Motor neuron (in vitro differentiated cells): ENCODE data around the gene GTSE1. TPM values are rescaled to one million over a fixed set of nuclear protein-coding genes. Genes with fewer than 3 reads are reported as not detected.
A peak's percentile ranks its signal among the peaks of the same experiment; 100 is the strongest.

ENCODE experiments used
- ATAC-seq, 8 experiments: fragments of 200-7000 bp; cut with Tn5 transposase; replicated peaks in 6 of 8; 2 replicates each; pipeline ENCODE4 v1.8.0; 2021; ENCODE audit warnings: mild to moderate bottlenecking in 8 of 8, moderate library complexity in 8 of 8
- H3K27ac ChIP-seq, 2 donors: fragments of 250-450 bp; sonication (Bioruptor Pico); 2 replicates each; pipeline ENCODE4 v1.9.0; 2021; ENCODE audit warnings: antibody characterized with exemption in 2 of 2, mild to moderate bottlenecking in 2 of 2, moderate library complexity in 1 of 2
- H3K4me1 ChIP-seq, 2 donors: fragments of 250-450 bp; sonication (Bioruptor Pico); replicated peaks in 1 of 2; 2 replicates each; pipeline ENCODE4 v1.6.1; 2021; ENCODE audit warnings: antibody characterized with exemption in 2 of 2, mild to moderate bottlenecking in 2 of 2, moderate library complexity in 1 of 2
- H3K4me3 ChIP-seq, 5 donors: fragments of 250-450 bp; sonication (Bioruptor Pico); 2 replicates each; pipeline ENCODE4 v1.9.0; 2021; ENCODE audit warnings: antibody characterized with exemption in 5 of 5, mild to moderate bottlenecking in 5 of 5, moderate library complexity in 4 of 5
- WGBS, 10 experiments: fragments of 450-650 bp; shearing (Covaris generic); methylation state at CpG; one replicate each; pipeline ENCODE4 v1.0.0; 2022; 5-methylcytosine and 5-hydroxymethylcytosine counted together
- in situ Hi-C, 9 experiments: fragments of 400-800 bp; cut with MboI; loops; one replicate each; pipeline ENCODE4 v1.15.0; 2021; ENCODE audit warnings: low sequenced_read_pairs in 9 of 9, low pct_unique_long_range_greater_than_20kb in 2 of 9; ENCODE audit not compliant: unreplicated experiment in 9 of 9
- total RNA-seq, 8 experiments: library from RNA; unstranded; fragments of 300-600 nt; gene quantifications; 2 replicates each; pipeline versions ENCODE4 v1.2.3 to v1.2.4, GENCODE V29; 2022

GTSE1 gene
- total RNA-seq, 8 experiments from 2014 or later: 0.20 to 24.9 (median 1.8) TPM

- Histone ChIP-seq H3K4me1 (no peaks in the 10 kb centered on the region), H3K27ac (no peak overlapping the region), H3K4me3 (no peak overlapping the region)
- 87 to 100% (median 95%) methylated on average over 1 to 6 of the region's 11 CpGs; no CpG with 5 or more reads in 4 of the 10 experiments for WGBS, 10 experiments
- in situ Hi-C loops: loop anchor here in 1 of 9 experiments (10.0 kb wide), 1 partner anchor 204 kb away; no protein-coding TSS in a partner anchor
- ATAC-seq: no peak
Observed at GRCh38 chr22:46328797-46329196, 32.1 kb downstream of the GTSE1 start.

GRCh38 chr22:46329616-46330015, 32.9 kb downstream of the GTSE1 start:
- in situ Hi-C loops: loop anchor here in 1 of 9 experiments (10.0 kb wide), 1 partner anchor 205 kb away; no protein-coding TSS in a partner anchor
- Histone ChIP-seq H3K4me1 (peaks cover under 1% of the 10 kb centered on the region in 2 donors), H3K27ac (no peak overlapping the region), H3K4me3 (no peak overlapping the region)
- WGBS, 10 experiments: 20 to 100% (median 95%) methylated on average over 1 to 2 of the region's 8 CpGs; no CpG with 5 or more reads in 6 of the 10 experiments
- no peak for ATAC-seq

GRCh38 chr22:46330426-46330825, 33.8 kb downstream of the GTSE1 start:
- in situ Hi-C loops: no loop called here

GRCh38 chr22:46331496-46331895, 34.8 kb downstream of the GTSE1 start:
- WGBS, 10 experiments: 86 to 100% (median 93%) methylated on average over 2 to 8 of the region's 23 CpGs; no CpG with 5 or more reads in 5 of the 10 experiments
- no peak overlapping the region for H3K4me3 ChIP-seq
- ATAC-seq: no peak
- in situ Hi-C loops: no loop called here
- H3K4me1 ChIP-seq: peaks cover 4% of the 10 kb centered on the region in 2 donors
- no peak overlapping the region for H3K27ac ChIP-seq

More at GRCh38 chr22:46330426-46330825, 33.8 kb downstream of the GTSE1 start:
- ATAC-seq: no peak
- Histone ChIP-seq H3K4me1 (peaks cover 4% of the 10 kb centered on the region in 2 donors), H3K4me3 (no peak overlapping the region), H3K27ac (no peak overlapping the region)
- 96 to 100% (median 100%) methylated on average over 1 to 4 of the region's 4 CpGs; no CpG with 5 or more reads in 1 of the 10 experiments for WGBS, 10 experiments

GRCh38 chr22:46335201-46336118, 38.8 kb downstream of the GTSE1 start, which contains the start of gene TRMU:
TRMU (plus strand) TSS chr22:46335714; CDS start chr22:46335765, 51 bp downstream.
- Histone ChIP-seq H3K4me1 (peaks cover 8 to 9% of the 10 kb centered on the region in 2 donors), H3K4me3 (peak within 1 kb of the TSS; percentile 56 to 83 (median 78)), H3K27ac (peak within 1 kb of the TSS; percentile 69 to 93)
- in situ Hi-C loops: no loop called here
- 0 to 23% (median 3%) methylated on average over 1 to 28 of the region's 93 CpGs; no CpG with 5 or more reads in 3 of the 10 experiments for WGBS, 10 experiments
- ATAC-seq: peak; percentile 92 to 97 (median 96)

DNA sequence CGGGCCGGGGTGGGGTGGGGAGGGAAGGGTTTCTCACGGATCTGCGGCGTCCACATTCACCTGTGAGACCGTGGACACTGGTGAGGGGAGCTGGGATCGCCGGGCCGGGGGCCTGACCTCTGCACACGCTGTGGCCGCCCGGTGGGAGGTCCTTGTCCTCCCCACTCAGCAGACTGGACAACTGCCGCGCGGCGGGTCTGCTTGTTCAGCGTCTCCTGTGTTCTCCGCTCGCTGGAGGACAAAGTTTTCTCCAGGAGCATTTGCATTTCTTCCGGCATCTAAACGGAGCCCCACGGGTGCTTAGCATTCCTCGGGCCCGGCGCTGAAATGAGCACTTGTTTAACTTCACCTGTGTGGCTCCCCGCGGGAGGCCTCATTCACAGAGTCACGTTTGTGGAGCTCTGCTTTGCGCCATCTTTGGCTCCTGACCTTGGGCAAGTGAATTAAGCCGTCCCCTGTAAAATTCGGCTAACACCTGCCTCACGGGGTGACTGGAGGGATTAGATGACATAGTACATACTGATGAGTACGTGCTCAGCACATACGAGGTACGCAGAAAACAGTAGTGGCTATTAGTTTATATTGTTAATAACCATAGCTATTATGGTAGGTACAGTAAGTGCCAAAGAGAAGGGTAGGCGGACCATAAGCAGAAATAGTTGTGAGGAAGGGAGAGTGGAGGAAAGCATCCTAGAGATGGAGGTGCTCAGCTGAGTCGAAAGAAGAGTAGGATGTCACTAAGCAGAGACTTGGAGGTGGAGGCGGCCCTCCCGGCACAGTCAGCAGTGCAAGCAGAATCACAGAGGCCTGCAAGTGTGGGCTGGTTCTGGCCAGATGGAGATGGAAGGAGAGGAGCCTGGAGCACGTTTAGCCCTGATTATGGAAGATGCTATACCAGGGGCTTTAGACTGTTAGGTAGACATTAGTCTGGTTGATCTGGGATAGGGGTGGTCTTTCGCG, 39.7 kb downstream of the GTSE1 start:
- 0 to 39% (median 9%) methylated on average over 1 to 17 of the region's 42 CpGs for WGBS, 10 experiments
- peak overlapping the region; percentile 56 to 83 (median 78) for H3K4me3 ChIP-seq
- H3K4me1 ChIP-seq: peaks cover 8 to 9% of the 10 kb centered on the region in 2 donors
- peak in 6 of 8 experiments; percentile 11 to 34 (median 19) for ATAC-seq
- in situ Hi-C loops: no loop called here
- peak overlapping the region; percentile 69 to 93 for H3K27ac ChIP-seq

- Histone ChIP-seq H3K4me3 (no peak overlapping the region), H3K4me1 (peaks cover 8 to 9% of the 10 kb centered on the region in 2 donors), H3K27ac (no peak overlapping the region)
- ATAC-seq: no peak
- in situ Hi-C loops: no loop called here
- 83 to 100% (median 100%) methylated on average over 1 to 8 of the region's 9 CpGs; no CpG with 5 or more reads in 3 of the 10 experiments for WGBS, 10 experiments
Observed at GRCh38 chr22:46337870-46338269, 41.2 kb downstream of the GTSE1 start.

- ATAC-seq: no peak
- Histone ChIP-seq H3K4me3 (no peak overlapping the region), H3K27ac (no peak overlapping the region), H3K4me1 (peaks cover 9 to 12% of the 10 kb centered on the region in 2 donors)
- 88 to 100% (median 97%) methylated on average over 1 to 6 of the region's 8 CpGs; no CpG with 5 or more reads in 2 of the 10 experiments for WGBS, 10 experiments
- in situ Hi-C loops: no loop called here
Observed at GRCh38 chr22:46338636-46339035, 42.0 kb downstream of the GTSE1 start.

GRCh38 chr22:46339956-46340355, 43.3 kb downstream of the GTSE1 start:
- no peak overlapping the region for H3K27ac ChIP-seq
- no peak for ATAC-seq
- no peak overlapping the region for H3K4me3 ChIP-seq
- H3K4me1 ChIP-seq: peaks cover 5 to 8% of the 10 kb centered on the region in 2 donors
- in situ Hi-C loops: no loop called here
- WGBS, 10 experiments: 90 to 100% (median 100%) methylated on average over 1 to 5 of the region's 5 CpGs; no CpG with 5 or more reads in 3 of the 10 experiments

GRCh38 chr22:46340676-46341075, 44.0 kb downstream of the GTSE1 start:
- in situ Hi-C loops: no loop called here
- ATAC-seq: no peak

GRCh38 chr22:46346680-46347405, 50.2 kb downstream of the GTSE1 start:
- no peak overlapping the region for H3K27ac ChIP-seq
- H3K4me3 ChIP-seq: no peak overlapping the region
- WGBS, 10 experiments: 87 to 100% (median 95%) methylated on average over 1 to 6 of the region's 19 CpGs; no CpG with 5 or more reads in 3 of the 10 experiments
- peaks cover 0 to 8% of the 10 kb centered on the region in 2 donors for H3K4me1 ChIP-seq
- ATAC-seq: no peak
- in situ Hi-C loops: no loop called here

More at GRCh38 chr22:46340676-46341075, 44.0 kb downstream of the GTSE1 start:
- no peak overlapping the region for H3K27ac ChIP-seq
- peaks cover 5 to 8% of the 10 kb centered on the region in 2 donors for H3K4me1 ChIP-seq
- 80 to 100% (median 100%) methylated on average over 1 to 2 of the region's 13 CpGs; no CpG with 5 or more reads in 5 of the 10 experiments for WGBS, 10 experiments
- H3K4me3 ChIP-seq: no peak overlapping the region

DNA sequence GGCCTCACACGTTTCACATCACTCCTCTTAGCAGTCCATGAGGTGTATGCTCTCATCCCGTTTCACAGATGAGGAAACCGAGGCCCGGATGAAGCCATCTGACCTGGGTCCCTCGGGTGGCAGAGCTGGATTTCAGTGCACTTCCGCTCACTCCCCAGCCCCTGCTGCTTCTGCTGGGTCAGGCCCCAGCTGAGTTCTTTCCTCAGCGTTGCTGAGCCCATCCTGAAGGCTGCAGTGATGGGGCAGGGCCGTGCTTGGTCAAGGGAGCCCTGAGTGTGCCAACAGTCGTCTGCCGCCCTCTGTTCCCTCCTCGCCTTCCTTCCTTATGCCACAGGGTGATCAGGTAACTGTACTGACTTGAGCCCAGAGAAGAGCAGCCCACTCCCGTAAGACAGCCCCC, 51.0 kb downstream of the GTSE1 start:
- in situ Hi-C loops: no loop called here
- Histone ChIP-seq H3K4me3 (no peak overlapping the region), H3K4me1 (peaks cover 0 to 8% of the 10 kb centered on the region in 2 donors), H3K27ac (no peak overlapping the region)
- 76 to 100% (median 100%) methylated on average over 1 to 6 of the region's 12 CpGs; no CpG with 5 or more reads in 4 of the 10 experiments for WGBS, 10 experiments
- ATAC-seq: no peak
